ENCODE results near the gene FAM107B. TPM values are rescaled to one million over a fixed set of nuclear protein-coding genes. Genes with fewer than 3 reads are reported as not detected.

FAM107B gene
- total RNA-seq, 2 donors from 2014 or later: 15.3 to 17.1 TPM

DNA sequence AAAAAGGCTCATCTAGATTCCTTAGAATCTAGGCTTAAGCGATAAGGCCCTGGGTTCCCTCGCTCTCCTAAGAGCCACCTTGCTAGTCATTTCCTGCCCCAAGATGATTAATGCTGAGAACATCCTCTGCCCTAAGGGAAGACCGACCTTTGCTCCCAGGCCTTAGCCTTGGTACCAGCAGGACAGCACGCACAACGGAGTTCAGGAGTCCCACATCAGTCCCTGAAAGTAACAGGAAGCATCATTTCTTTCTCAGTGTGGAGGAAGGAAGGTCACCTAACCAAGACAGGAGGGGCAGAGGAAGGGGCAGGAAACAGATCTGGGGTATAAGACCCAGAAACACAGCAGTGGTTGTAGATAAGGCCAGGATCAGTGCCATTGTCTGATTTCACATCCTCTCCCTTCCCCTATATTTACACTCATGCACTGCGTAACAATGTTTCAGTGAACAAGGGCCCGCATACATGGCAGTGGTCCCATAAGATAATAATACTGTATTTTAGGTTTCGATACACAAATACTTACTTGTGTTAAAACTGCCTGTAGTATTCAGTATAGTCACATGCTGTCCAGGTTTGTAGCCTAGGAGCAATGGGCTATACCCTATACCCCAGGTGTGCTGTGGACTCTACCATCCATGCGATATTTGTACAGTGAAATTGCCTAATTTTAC, 8.1 kb upstream of the FAM107B start:
- DNase-seq: no peak
- intact Hi-C loops (cut with DNase I): no loop called here
- ATAC-seq: peak; percentile 23 to 31

DNA sequence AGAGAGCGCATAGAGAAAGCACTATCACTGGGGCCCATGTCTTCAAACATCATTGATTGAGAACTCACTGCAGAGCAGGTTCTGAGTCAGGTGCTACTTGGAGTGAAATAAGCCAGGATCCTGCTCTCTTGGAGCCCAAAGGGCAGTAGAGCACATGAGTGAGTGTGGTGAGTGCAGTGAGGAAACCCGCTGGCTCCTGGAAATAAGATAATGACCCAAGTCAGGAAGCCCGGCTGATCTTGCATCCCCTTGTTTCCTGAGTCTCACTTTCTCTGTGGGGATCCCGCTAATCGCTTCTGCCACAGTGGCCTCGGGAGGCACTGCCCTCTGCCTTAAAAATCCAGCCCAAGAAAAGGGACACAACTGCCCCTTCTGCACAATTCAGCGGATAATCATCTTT, 7.1 kb upstream of the FAM107B start:
- no peak for DNase-seq
- intact Hi-C loops (cut with DNase I): no loop called here
- no peak for ATAC-seq

DNA sequence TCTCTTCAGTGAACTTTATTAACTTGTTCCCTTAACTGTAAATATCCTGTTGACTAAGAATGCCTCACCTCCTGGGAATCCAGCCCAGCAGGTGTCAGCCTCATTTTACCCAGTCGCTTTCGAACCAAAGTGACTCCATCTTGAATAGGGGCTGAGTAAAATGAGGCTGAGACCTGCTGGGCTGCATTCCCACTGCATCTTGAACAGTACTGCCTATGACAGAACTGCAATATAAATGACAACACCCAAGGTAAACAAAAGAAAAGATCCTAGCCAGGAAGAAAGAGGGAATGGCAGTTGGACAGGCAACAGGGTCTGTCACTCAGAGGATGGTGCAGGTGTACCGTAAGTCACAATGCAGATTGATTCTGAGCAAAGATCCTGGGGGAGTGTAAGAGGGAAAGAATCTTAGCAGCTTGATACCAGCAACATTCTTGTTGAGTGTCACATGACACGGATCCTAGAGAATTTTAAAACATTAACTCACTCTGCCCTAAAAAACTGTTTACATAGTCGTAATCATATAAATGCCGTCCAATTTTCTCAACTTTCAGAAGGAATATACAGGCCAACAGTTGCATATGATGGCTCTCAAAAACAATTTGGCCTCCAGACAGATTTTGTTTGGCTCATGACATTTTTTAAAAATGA, 4.4 kb upstream of the FAM107B start:
- intact Hi-C loops (cut with DNase I): no loop called here
- no peak for DNase-seq
- ATAC-seq: peak; percentile 50 to 56

DNA sequence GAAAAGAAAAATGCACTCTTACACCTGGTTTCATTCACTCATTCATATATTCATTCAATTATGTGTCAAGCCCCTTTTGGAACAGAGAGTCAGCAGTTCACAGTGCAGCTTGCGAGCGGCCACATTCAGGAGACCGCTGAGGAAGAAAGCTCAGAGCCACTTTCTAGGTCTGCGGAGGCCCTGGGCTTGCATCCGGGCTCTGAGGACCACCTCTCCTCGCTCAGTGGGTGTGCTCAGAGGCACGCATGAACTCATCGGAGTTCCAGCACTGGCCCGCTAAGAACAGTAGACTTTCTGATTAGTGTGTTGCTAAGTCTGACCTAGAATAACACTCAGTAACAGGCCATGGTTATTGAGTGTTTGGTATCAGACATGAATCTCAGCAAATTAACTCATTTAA, 1.8 kb upstream of the FAM107B start:
- ATAC-seq (no peak), DNase-seq (no peak)
- intact Hi-C loops (cut with DNase I): no loop called here

DNA sequence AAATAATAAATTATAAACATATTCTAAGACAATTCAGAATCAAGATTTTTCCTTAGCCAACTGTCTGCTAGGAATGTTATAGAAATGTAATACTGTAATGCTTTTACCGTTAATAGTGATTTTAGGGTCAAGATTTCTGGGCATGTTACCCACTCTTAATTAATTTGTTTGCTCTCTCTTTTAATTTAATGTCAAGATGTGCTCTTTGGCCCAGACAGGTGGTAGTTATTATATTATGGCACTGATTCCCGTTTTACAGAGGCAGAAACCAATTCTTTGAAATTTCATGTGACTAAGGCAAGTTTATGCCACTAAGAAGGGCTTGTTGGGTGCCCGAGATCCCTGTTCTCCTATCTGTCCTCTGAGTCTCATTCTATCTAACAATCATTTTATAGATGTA, 959 bp upstream of the FAM107B start:
- ATAC-seq: no peak

DNA sequence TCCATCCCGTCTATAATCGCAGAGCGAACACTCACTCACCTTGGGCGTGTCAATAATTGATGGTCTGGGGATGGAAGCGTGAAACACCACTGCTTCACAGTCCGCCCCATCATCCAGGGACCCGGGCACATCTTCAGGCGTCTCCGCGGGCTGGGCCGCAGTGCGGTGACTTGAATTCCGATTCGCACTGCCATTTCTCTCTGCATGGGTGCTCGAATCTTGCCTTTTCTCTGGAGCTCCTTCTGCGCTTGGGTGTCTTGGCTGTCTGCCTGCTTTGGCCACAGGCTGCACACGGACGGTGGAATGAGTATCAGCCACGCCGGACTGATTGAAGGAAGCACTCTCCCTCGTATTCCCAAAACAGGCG, 500 bp downstream of the FAM107B start:
- DNase-seq: no peak
- intact Hi-C loops (cut with DNase I): no loop called here
- ATAC-seq: no peak

More for the DNA sequence above, 959 bp upstream of the FAM107B start:
- intact Hi-C loops (cut with DNase I): no loop called here
- no peak for DNase-seq

DNA sequence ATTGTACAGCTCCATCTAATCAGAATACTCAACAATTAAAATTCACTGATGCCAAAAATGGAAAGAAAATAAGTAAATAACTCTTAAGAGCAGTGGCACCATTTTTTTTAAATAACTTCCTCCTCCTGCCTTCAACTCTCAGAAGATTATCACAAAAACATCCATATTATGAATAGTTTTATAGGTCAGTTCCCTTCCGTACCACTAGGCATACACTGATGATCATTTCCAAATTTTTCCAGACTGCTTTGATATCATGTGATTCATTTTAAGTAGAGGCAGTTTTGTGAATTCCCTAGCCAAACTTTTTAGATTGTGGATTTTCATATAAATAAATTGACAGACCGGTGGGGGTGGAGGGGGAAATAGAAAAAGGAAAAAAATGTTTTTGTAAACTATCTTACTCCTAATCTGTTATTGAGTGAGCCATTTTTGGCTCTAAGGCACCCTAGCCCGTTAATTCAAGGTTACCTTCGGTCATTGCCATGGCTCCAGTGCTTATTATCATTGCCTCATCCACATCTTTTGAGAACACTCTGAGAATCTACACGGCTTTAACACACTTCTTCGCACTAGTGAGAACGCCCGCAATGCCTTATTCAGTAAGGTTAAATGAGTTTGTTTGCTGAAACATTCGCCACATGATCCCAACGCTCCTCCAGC, 1.0 kb downstream of the FAM107B start:
- no peak for ATAC-seq
- DNase-seq: no peak
- intact Hi-C loops (cut with DNase I): no loop called here

DNA sequence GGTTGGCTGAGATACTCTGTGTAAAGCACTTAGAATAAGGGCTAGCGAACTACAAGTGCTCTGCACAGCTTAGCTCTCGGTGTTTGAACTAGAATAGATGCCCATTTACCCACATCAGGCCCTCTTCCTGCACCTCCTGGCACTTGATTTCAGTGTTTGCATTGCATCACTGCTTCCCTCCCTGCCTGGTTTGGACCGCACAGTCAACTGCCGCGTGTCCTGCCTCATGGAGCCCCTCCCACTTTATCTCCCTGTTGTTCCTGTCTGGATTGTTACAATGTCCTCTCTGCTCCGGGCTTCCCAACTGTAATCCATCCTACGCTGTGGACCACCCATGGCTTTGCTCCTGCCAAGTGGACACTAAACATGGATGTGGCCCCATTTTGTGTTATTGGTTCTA, 2.3 kb downstream of the FAM107B start:
- peak; percentile 39 for DNase-seq
- peak in 1 of 2 donors; percentile 38 for ATAC-seq
- intact Hi-C loops (cut with DNase I): no loop called here

DNA sequence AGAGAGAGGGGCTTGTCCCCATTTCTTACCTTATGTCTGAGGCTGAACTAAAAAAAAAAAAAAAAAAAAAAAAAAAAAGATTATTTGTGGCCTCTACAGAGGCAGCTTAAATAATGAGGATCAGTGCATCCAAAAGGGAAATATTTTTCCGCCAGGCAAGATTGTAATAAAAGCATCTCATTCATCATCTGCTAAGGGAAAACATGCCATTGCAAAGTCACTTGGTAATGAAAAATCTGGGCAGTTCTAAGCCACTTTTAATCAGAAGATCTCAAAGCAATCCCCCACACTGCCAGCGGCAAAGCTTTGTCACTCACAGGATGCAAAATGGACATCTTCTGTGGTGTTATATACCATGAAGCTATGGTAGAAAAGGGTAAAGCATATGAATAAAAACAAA, 3.8 kb downstream of the FAM107B start:
- ATAC-seq (no peak), DNase-seq (no peak)
- intact Hi-C loops (cut with DNase I): no loop called here

DNA sequence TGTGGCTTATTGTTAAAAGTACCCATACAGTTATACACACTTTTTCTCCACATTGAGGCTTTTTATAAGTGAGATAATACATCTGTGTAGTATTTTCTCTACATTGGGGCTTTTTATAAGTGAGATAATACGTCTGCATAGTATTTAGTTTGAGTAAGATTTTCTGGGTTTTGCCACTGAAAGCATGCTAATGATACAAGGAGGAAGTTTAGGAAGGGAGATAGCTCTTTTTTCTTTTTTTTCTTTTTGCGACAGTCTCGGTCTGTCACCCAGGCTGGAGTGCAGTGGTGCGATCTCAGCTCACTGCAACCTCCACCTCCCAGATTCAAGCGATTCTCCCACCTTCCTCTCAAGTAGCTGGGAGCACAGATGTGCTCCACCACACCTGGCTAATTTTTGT, 13.3 kb downstream of the FAM107B start:
- ATAC-seq (no peak), DNase-seq (no peak)
- intact Hi-C loops (cut with DNase I): no loop called here

DNA sequence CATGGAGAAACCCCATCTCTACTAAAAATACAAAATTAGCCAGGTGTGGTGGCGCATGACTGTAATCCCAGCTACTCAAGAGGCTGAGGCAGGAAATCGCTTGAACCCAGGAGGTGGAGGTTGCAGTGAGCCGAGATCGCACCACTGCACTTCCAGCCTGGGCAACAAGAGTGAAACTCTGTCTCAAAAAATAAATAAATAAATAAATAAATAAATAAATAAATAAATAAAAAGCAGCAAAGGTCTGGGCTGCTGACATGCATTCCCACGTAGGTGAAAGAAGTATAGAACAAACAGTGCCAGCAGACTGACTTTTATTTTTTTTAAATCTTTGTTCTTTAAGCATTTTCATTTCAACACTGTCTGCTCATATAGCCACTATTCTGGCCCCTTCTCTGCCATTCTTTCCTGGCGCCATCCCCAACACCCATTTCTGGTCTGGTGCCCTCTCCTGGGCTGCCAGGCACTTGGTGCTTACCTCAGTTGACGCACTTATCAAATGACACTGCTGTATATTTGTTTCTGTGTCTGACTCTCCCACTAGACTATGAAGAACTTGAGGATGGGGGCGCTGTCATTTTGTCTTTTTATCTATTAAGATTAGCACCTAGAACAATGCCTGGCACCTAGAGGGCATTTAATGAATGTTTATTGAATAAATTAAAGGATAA, 15.6 kb downstream of the FAM107B start:
- intact Hi-C loops (cut with DNase I): no loop called here

DNA sequence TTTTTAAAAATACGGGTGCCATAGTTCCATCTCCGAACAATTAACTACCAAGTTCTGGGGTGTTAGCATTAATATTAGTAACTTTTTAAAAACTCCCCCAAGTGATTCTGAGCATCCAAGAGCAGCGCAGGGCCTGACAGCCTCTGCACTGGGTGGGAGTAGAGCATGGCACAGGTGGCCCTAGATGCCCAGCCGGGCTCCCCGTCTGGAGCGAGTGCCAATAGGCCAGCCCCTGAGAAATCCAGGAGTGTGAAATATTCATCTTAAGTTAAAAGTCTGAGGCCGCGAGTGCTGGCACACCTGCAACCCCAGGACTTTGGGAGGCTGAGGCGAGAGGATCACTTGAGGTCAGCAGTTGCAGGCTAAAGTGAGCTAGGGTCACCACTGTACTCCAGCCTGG, 16.2 kb downstream of the FAM107B start:
- intact Hi-C loops (cut with DNase I): no loop called here
- ATAC-seq (no peak), DNase-seq (no peak)

More for the DNA sequence above, 15.6 kb downstream of the FAM107B start:
- DNase-seq (no peak), ATAC-seq (no peak)

DNA sequence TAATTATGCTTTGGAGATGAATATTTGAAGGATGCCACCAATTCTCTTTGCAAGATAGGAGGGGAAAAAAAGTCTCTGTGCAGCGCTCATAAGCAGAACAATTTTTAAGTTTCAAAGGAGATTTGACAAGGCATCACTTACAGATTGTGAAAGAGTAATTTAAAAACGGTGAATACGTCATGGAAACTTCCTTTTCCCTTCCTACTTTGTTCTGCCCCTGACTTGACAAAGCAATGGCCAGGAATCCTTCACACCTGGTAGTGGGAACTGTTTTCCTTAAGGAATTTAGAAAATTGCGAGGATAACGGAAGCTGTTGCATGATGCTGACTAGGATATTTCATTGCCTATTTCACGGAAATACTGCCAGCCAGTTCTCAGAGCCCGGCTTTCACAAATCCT, 16.7 kb downstream of the FAM107B start:
- DNase-seq (no peak), ATAC-seq (no peak)
- intact Hi-C loops (cut with DNase I): no loop called here

DNA sequence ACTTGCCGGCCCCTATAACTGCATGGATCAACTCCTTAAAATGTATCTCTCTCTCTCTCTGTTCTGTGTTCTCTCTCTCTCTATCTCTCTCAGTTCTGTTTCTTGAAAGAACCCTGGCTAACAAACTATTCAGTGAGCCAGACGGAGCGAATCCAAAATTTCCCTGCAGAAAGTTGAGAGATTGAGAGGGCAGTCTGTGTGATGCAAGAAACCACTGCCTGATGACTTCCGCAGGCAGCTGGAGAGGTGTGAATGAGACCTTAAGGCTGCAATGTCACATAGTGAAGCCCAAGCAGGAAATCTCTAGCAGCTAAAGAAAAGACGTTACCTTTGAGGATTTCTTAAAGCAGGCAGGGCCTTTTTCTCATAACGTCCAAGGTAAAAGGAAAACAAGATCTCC, 17.3 kb downstream of the FAM107B start:
- ATAC-seq: peak in 1 of 2 donors; percentile 57
- intact Hi-C loops (cut with DNase I): no loop called here
- no peak for DNase-seq

DNA sequence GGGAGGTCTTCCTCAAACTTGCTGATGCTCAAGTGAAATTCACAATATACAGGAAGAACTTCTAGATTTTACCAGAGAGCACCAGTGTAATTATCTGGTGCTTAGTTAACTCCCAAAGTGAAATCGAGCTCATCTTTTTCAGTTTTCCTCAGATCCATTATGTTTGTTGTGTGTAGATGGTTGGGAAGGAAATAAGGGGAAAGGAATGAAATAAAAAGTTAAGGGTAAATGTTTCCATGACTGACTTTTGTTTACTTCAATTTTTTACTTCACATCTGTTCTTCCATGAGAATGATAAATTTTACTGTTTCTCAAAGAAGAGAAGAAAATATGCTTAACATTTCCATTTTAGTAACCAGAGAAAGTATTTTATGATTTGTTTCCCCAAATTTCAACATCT, 21.3 kb downstream of the FAM107B start:
- intact Hi-C loops (cut with DNase I): no loop called here
- DNase-seq (no peak), ATAC-seq (no peak)

DNA sequence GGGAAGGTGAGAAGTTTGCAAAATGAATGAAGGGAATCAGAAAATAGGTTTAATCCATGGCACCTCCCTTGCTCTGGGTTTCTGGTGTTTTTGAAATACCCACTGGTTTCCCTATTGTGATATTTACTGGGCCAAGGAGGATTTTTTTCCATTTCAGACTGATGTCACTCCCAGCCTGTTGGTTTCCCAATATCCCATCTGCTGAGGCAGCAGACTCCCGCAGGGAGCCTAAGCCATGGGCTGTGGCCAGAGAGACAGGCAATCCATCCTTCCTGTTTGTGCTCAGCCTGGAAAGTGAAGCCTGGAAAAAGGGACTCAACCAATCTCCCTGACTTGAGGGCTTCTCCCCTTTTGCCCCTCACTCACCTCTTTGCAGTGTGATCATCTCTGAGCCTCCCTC, 22.8 kb downstream of the FAM107B start:
- intact Hi-C loops (cut with DNase I): no loop called here
- ATAC-seq: peak; percentile 85 to 88
- peak; percentile 75 for DNase-seq

DNA sequence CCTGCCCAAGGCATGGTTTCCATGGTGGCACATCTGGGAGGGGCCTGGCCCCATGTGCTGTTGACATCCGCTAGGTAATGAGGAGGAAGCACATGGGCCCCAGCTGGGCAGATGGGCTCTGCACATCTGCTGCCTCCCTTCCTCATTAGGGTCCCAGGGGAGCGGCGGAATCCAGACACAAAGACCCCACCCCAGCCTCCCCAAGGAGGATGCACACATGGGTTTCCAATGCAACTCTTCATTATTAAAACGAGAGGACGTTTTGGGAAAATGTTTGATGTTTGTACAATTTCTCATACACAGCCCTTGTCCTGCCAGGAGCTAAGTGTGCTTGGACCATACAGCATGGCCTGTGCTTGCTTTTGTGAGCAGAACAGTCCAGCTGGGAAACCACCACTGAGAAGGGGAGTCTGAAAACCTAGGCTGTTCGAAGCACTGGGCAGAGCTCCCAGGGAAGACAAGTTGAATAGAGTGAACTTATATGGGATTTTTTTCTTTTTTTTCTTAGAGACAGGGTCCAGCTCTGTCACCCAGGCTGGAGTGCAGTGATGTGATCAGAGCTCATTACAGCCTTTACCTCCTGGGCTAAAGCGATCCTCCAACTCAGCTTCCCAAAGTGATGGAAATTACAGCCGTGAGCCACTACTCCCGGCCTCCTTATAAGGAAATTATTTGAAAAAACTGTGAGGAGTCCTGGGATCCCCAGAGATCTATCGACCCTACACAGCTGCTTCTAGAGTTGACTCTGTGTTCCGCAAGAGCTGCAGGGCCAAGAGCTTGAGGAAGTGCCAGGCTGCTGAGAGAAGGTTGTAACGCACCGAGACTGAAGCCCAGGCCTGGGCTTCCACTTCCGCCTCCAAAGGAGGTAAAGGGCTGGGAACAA, 23.4 kb downstream of the FAM107B start:
- ATAC-seq: peak; percentile 81 to 84
- intact Hi-C loops (cut with DNase I): no loop called here
- DNase-seq: peak; percentile 69

DNA sequence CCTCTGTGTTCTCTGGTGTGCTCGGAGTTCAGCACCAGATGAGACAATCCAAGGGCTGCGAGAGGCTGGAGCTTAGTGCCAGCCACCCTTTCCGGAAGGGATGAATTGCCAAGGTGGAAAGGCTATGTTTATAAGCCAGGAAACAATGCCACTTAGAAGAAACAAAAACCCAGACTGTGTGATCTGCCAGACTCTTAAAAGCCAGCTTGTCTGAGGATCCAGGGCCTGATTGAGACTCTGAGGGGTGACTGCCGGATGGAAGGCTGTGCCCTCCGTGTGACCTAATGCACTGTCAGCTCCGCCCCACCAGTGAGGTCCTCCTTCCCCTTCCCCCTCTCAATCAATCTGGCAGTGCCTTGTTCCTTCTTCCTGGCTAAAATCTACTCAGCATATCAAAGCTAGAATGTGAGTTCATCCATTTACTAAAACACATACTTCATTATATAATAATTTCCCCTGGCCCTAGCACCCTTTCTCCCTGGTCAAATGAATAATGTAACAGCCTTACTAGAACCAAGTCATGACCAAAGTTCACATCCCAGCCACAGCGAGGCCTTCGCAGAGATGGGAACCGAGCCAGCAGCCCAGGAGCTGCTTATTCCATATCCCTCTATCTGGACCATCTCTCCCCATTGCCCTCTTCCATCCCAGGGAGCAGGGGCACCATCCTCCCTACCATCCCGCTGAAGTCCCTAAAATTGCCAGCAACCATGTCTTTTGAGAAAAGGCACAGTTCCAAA, 25.5 kb downstream of the FAM107B start:
- ATAC-seq (peak; percentile 16 to 63), DNase-seq (peak; percentile 31)
- intact Hi-C loops (cut with DNase I): no loop called here

DNA sequence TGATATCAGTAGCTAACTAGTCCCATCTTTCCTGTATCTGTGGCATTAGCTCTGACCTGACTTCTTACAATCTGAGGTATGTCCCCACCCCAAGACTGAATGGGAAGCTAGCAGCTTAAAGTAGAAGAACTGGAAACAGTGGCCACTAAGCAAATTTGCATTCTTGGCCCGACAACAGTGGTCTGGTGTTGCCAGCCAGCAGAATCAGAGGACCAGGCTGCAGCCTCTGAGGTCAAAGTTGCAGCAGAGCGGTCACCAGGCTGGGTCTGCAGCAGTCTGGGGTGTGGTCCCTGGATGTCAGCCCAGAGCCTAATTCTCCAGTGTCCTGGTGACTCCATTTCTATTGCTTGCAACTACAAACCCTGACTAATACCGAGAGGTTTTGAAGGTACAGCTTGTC, 26.3 kb downstream of the FAM107B start:
- peak; percentile 63 for DNase-seq
- ATAC-seq: peak; percentile 38 to 58
- intact Hi-C loops (cut with DNase I): no loop called here
